Panc1 (cell line): Measurements from ENCODE around the gene PSORS1C2. TPM values are rescaled to one million over a fixed set of nuclear protein-coding genes. Genes with fewer than 3 reads are reported as not detected.

Experiments
- ATAC-seq: fragments of 200-7000 bp; cut with Tn5 transposase; 2 replicates; pipeline ENCODE4 v1.9.1; 2020; ENCODE audit warnings: mild to moderate bottlenecking, moderate library complexity
- BruUV-seq: library from RNA; stranded (reverse); fragments of 400-500 nt; replicated peaks from 2 replicates; lab custom pipeline; 2021; lab: Mats Ljungman, UMichigan
- CTCF ChIA-PET: fragments of 300-600 bp; sonication (Branson Sonifier 250); formaldehyde crosslinking; loops from one replicate; lab custom pipeline; 2022; ENCODE audit warnings: antibody characterized with exemption; lab: Charles Lee
- POLR2A ChIA-PET: fragments of 300-600 bp; sonication (Branson Sonifier 250); formaldehyde crosslinking; loops from one replicate; lab custom pipeline; 2022; ENCODE audit warnings: antibody characterized with exemption; lab: Charles Lee
- DNase-seq: peaks from one replicate; pipeline ENCODE4 v3.0.0-alpha.2; 2010; ENCODE audit warnings: low read depth, low spot score
- H3K27ac ChIP-seq: 2 replicates; pipeline ENCODE4 v1.5.1; 2011; ENCODE audit warnings: mild to moderate bottlenecking, low read length, inconsistent platforms
- H3K27me3 ChIP-seq: fragments of 200-500 bp; sonication (Bioruptor generic); 2 replicates; pipeline ENCODE4 v1.6.0; 2014; ENCODE audit warnings: low read length, inconsistent platforms; ENCODE audit not compliant: control insufficient read depth, insufficient read depth
- H3K36me3 ChIP-seq: fragments of 200-500 bp; sonication (Bioruptor generic); 2 replicates; pipeline ENCODE4 v1.5.1; 2014; ENCODE audit warnings: inconsistent platforms, mild to moderate bottlenecking, low read length, moderate library complexity; ENCODE audit not compliant: control insufficient read depth, insufficient read depth
- H3K4me1 ChIP-seq: 2 replicates; pipeline ENCODE4 v1.5.1; 2011; ENCODE audit warnings: inconsistent platforms, mild to moderate bottlenecking, low read length, moderate library complexity; ENCODE audit not compliant: control insufficient read depth, insufficient read depth
- H3K4me3 ChIP-seq, 2 experiments: 2 replicates each; pipeline ENCODE4 v1.5.1; 2011 to 2012; ENCODE audit warnings: low read depth in 2 of 2, low read length in 2 of 2, mild to moderate bottlenecking in 2 of 2, inconsistent platforms in 1 of 2, moderate library complexity in 1 of 2
- H3K9me3 ChIP-seq: fragments of 200-500 bp; sonication (Bioruptor generic); 2 replicates; pipeline ENCODE4 v1.5.1; 2014; ENCODE audit warnings: low read depth, mild to moderate bottlenecking, inconsistent platforms, low read length, moderate library complexity; ENCODE audit not compliant: control insufficient read depth, insufficient read depth
- CTCF ChIP-seq: fragments of 450-650 bp; IDR thresholded peaks from 2 replicates; pipeline ENCODE4 v1.5.1; 2017; ENCODE audit warnings: mild to moderate bottlenecking
- POLR2AphosphoS5 ChIP-seq: IDR thresholded peaks from 2 replicates; pipeline ENCODE4 v1.6.1; 2012; ENCODE audit warnings: mild to moderate bottlenecking, low read depth, low read length, moderate library complexity
- REST ChIP-seq, 2 experiments: IDR thresholded peaks; 2 replicates each; pipeline ENCODE4 v1.6.1; 2011 to 2012; ENCODE audit warnings: low read depth in 2 of 2, control low read depth in 1 of 2, low read length in 1 of 2, mild to moderate bottlenecking in 1 of 2, moderate library complexity in 1 of 2; ENCODE audit not compliant: insufficient read depth in 1 of 2
- SIN3A ChIP-seq: IDR thresholded peaks from 2 replicates; pipeline ENCODE4 v1.6.1; 2012; ENCODE audit warnings: low read depth, mild to moderate bottlenecking, low read length, moderate library complexity, borderline replicate concordance; ENCODE audit not compliant: insufficient read depth
- TCF7L2 ChIP-seq: IDR thresholded peaks from 2 replicates; pipeline ENCODE4 v1.6.1; 2011; ENCODE audit warnings: mild to moderate bottlenecking, low read depth, low read length, inconsistent platforms
- in situ Hi-C: cut with HindIII; loops from 2 replicates; pipeline ENCODE4 v1.10.0; 2016; ENCODE audit warnings: low sequenced_read_pairs, low pct_unique_long_range_greater_than_20kb
- intact Hi-C: fragments of 100-400 bp; cut with micrococcal nuclease; formaldehyde crosslinking; loops from one replicate; pipeline ENCODE4 v1.10.0; 2022; ENCODE audit not compliant: unreplicated experiment
- total RNA-seq: library from RNA; stranded (reverse); gene quantifications from one replicate; pipeline ENCODE4 v1.2.1, GENCODE V29; 2021; ENCODE audit not compliant: unreplicated experiment

The PSORS1C2 gene
- total RNA-seq, 1 experiment from 2014 or later, result not detected

- POLR2A ChIA-PET, result no interaction called here
- TF ChIP-seq CTCF (no peak), REST (IDR thresholded peaks at IDR 0.05; ENCODE audit: insufficient read depth in 1 of 2, low read depth in 2 of 2, low read length in 1 of 2) (no peak), SIN3A (no peak), TCF7L2 (no peak), POLR2AphosphoS5 (no peak)
- intact Hi-C loops, result no loop called here
- ATAC-seq (peak; percentile 42; the same call in 1 of the 2 replicates), DNase-seq (no peak)
- in situ Hi-C loops, result no loop called here
- Histone ChIP-seq H3K4me3 (no peak overlapping the region), H3K27ac (no peak overlapping the region), H3K36me3 (0 out of 2 replicates have a peak, but pooled peaks cover 2% of the 10 kb centered on the region), H3K27me3 (no peaks in the 10 kb centered on the region), H3K9me3 (no peaks in the 10 kb centered on the region), H3K4me1 (no peaks in the 10 kb centered on the region)
- BruUV-seq, result no TSS peak
- CTCF ChIA-PET, result interaction anchor here (0.6 kb wide), 1 partner anchor 50 kb away, joined by 4 read pairs; no protein-coding TSS in a partner anchor
These were observed 4.3 kb upstream of the PSORS1C2 start for GRCh38 chr6:31143148-31143547.

- Histone ChIP-seq H3K27ac (no peak overlapping the region), H3K27me3 (no peaks in the 10 kb centered on the region), H3K36me3 (0 out of 2 replicates have a peak, but pooled peaks cover 2% of the 10 kb centered on the region), H3K4me3 (no peak overlapping the region), H3K4me1 (no peaks in the 10 kb centered on the region), H3K9me3 (no peaks in the 10 kb centered on the region)
- ATAC-seq, result no peak
- intact Hi-C loops (no loop called here), in situ Hi-C loops (no loop called here)
- no peak for DNase-seq
- POLR2A ChIA-PET, result no interaction called here
- CTCF ChIA-PET, result no interaction called here
- TF ChIP-seq POLR2AphosphoS5 (no peak), TCF7L2 (no peak), CTCF (no peak), SIN3A (no peak), REST (IDR thresholded peaks at IDR 0.05; ENCODE audit: insufficient read depth in 1 of 2, low read depth in 2 of 2, low read length in 1 of 2) (no peak)
- no TSS peak for BruUV-seq
These were observed 3.5 kb upstream of the PSORS1C2 start for GRCh38 chr6:31142361-31142761.
